NT2/D1 (cell line): ENCODE results near the gene FCF1.

Experiments used
- SUZ12 ChIP-seq: IDR thresholded peaks from 2 replicates; pipeline ENCODE4 v1.6.1; 2011; ENCODE audit not compliant: insufficient read length, insufficient read depth; ENCODE audit errors: extremely low read depth
- YY1 ChIP-seq: IDR thresholded peaks from 2 replicates; pipeline ENCODE4 v1.6.1; 2011; ENCODE audit not compliant: insufficient read length, insufficient read depth
- ZNF274 ChIP-seq: IDR thresholded peaks from 2 replicates; pipeline ENCODE4 v1.6.1; 2011; ENCODE audit warnings: mild to moderate bottlenecking, low read depth, low read length

- TF ChIP-seq YY1 = no peak
- no peak for TF ChIP-seq ZNF274
- TF ChIP-seq SUZ12 = no peak
Measured at GRCh38 chr14:74670726-74671411, 42.1 kb upstream of the FCF1 start.
